WTC11 (cell line): Measurements from ENCODE around the gene CHID1. TPM values are rescaled to one million over a fixed set of nuclear protein-coding genes. Genes with fewer than 3 reads are reported as not detected.

Source experiments
- ATAC-seq: fragments of 200-7000 bp; cut with Tn5 transposase; 2 replicates; pipeline ENCODE4 v1.10.0; 2021; ENCODE audit warnings: mild to moderate bottlenecking, moderate library complexity
- CTCF ChIA-PET: fragments of 300-600 bp; sonication (Branson Sonifier 250); formaldehyde crosslinking; loops from one replicate; lab custom pipeline; 2021; ENCODE audit warnings: antibody characterized with exemption; lab: Charles Lee
- POLR2A ChIA-PET: fragments of 350-600 bp; sonication (Branson Sonifier 250); formaldehyde crosslinking; loops from one replicate; lab custom pipeline; 2021; ENCODE audit warnings: antibody characterized with exemption; lab: Charles Lee
- DNase-seq: peaks from one replicate; pipeline ENCODE4 v3.0.0; 2021; ENCODE audit warnings: low spot score
- H3K27ac Mint-ChIP-seq: 2 replicates; pipeline ENCODE4 v1.8.0; 2021; ENCODE audit warnings: mixed read lengths
- H3K27me3 Mint-ChIP-seq: 2 replicates; pipeline ENCODE4 v1.8.0; 2021; ENCODE audit warnings: low read depth, mild to moderate bottlenecking, moderate library complexity, mixed read lengths
- H3K36me3 Mint-ChIP-seq: 2 replicates; pipeline ENCODE4 v1.8.0; 2021; ENCODE audit warnings: mixed read lengths
- H3K4me1 Mint-ChIP-seq: 2 replicates; pipeline ENCODE4 v1.8.0; 2022; ENCODE audit warnings: mixed read lengths
- H3K4me3 Mint-ChIP-seq: 2 replicates; pipeline ENCODE4 v1.8.0; 2021; ENCODE audit warnings: mild to moderate bottlenecking, moderate library complexity, mixed read lengths
- H3K9me3 Mint-ChIP-seq: 2 replicates; pipeline ENCODE4 v1.8.0; 2021; ENCODE audit warnings: mixed read lengths
- ARID4B ChIP-seq: sonication (generic); formaldehyde crosslinking; IDR thresholded peaks from 2 replicates; pipeline ENCODE4 v1.8.0; 2023; ENCODE audit warnings: missing genetic modification reagents, mild to moderate bottlenecking, borderline replicate concordance
- ATF1 ChIP-seq: sonication (generic); formaldehyde crosslinking; IDR thresholded peaks from 2 replicates; pipeline ENCODE4 v1.8.1; 2023; ENCODE audit warnings: mild to moderate bottlenecking, moderate library complexity, missing genetic modification reagents
- E2F5 ChIP-seq: sonication (generic); formaldehyde crosslinking; IDR thresholded peaks from 2 replicates; pipeline ENCODE4 v1.8.1; 2022; ENCODE audit warnings: mild to moderate bottlenecking, moderate library complexity, missing genetic modification reagents
- ERG ChIP-seq: fragments of 250-450 bp; sonication (Bioruptor Pico); IDR thresholded peaks from 2 replicates; pipeline ENCODE4 v1.8.0; 2021; ENCODE audit warnings: mild to moderate bottlenecking
- ESRRA ChIP-seq: sonication (generic); formaldehyde crosslinking; IDR thresholded peaks from 2 replicates; pipeline ENCODE4 v1.8.1; 2022; ENCODE audit warnings: mild to moderate bottlenecking, missing genetic modification reagents, borderline replicate concordance
- GRHL2 ChIP-seq: fragments of 250-450 bp; sonication (Bioruptor Pico); IDR thresholded peaks from 2 replicates; pipeline ENCODE4 v1.8.0; 2022; ENCODE audit warnings: mild to moderate bottlenecking, moderate library complexity; ENCODE audit not compliant: insufficient replicate concordance, severe bottlenecking
- GTF2I ChIP-seq: fragments of 250-450 bp; sonication (Bioruptor Pico); conservative IDR thresholded peaks from 2 replicates; pipeline ENCODE4 v1.4.0; 2021; ENCODE audit warnings: mild to moderate bottlenecking
- JAZF1 ChIP-seq: fragments of 250-450 bp; sonication (Bioruptor Pico); IDR thresholded peaks from 2 replicates; pipeline ENCODE4 v1.9.0; 2021; ENCODE audit warnings: moderate library complexity, mild to moderate bottlenecking, inconsistent platforms
- SMAD4 ChIP-seq: sonication (generic); formaldehyde crosslinking; IDR thresholded peaks from 2 replicates; pipeline ENCODE4 v1.8.0; 2022; ENCODE audit warnings: mild to moderate bottlenecking, missing genetic modification reagents
- STAT6 ChIP-seq: sonication (generic); formaldehyde crosslinking; conservative IDR thresholded peaks from 2 replicates; pipeline ENCODE4 v1.8.1; 2023; ENCODE audit warnings: mild to moderate bottlenecking, low read depth, missing genetic modification reagents, moderate library complexity
- ZMAT4 ChIP-seq: fragments of 250-450 bp; sonication (Bioruptor Pico); IDR thresholded peaks from 2 replicates; pipeline ENCODE4 v1.9.0; 2021; ENCODE audit warnings: mild to moderate bottlenecking
- ZNF138 ChIP-seq: sonication (generic); formaldehyde crosslinking; conservative IDR thresholded peaks from 2 replicates; pipeline ENCODE4 v1.8.1; 2022; ENCODE audit warnings: mild to moderate bottlenecking, moderate library complexity, missing genetic modification reagents
- ZNF263 ChIP-seq: sonication (generic); formaldehyde crosslinking; IDR thresholded peaks from 2 replicates; pipeline ENCODE4 v1.8.1; 2022; ENCODE audit warnings: low read depth, mild to moderate bottlenecking, moderate library complexity, missing genetic modification reagents
- ZNF317 ChIP-seq: sonication (generic); formaldehyde crosslinking; IDR thresholded peaks from 2 replicates; pipeline ENCODE4 v1.8.1; 2023; ENCODE audit warnings: low read depth, mild to moderate bottlenecking, moderate library complexity, missing genetic modification reagents, borderline replicate concordance
- total RNA-seq: library from RNA; stranded (reverse); gene quantifications from 3 replicates; pipeline ENCODE4 v1.2.3, GENCODE V29; 2021

The CHID1 gene
- total RNA-seq, 1 experiment from 2014 or later, result 92.8 TPM

GRCh38 chr11:917426-917825 is 6.8 kb upstream of the CHID1 start (continued):
- TF ChIP-seq ARID4B (CRISPR knock-in tag) (no peak), ZNF317 (CRISPR knock-in tag) (no peak), ZNF263 (CRISPR knock-in tag) (no peak), SMAD4 (no peak), JAZF1 (CRISPR knock-in tag) (no peak)

- Mint-ChIP-seq H3K27me3 (no peaks in the 10 kb centered on the region), H3K27ac (no peak overlapping the region), H3K36me3 (no peaks in the 10 kb centered on the region), H3K4me3 (no peak overlapping the region), H3K4me1 (peaks cover 6% of the 10 kb centered on the region), H3K9me3 (no peaks in the 10 kb centered on the region)
- ChIA-PET CTCF (no interaction called here), POLR2A (interaction anchor here (0.6 kb wide), 1 partner anchor 20 kb away, joined by 4 read pairs; no protein-coding TSS in a partner anchor)
- TF ChIP-seq ZNF317 (CRISPR knock-in tag) (no peak), ZNF263 (CRISPR knock-in tag) (no peak), STAT6 (CRISPR knock-in tag) (no peak)
- ATAC-seq (no peak), DNase-seq (no peak)
Measured at GRCh38 chr11:914747-915501, 4.3 kb upstream of the CHID1 start.

GRCh38 chr11:914204-914603 is 3.6 kb upstream of the CHID1 start:
- CTCF ChIA-PET, result no interaction called here
- Mint-ChIP-seq H3K4me3 (no peak overlapping the region), H3K27me3 (no peaks in the 10 kb centered on the region), H3K9me3 (no peaks in the 10 kb centered on the region), H3K27ac (no peak overlapping the region), H3K36me3 (no peaks in the 10 kb centered on the region), H3K4me1 (peaks cover 12% of the 10 kb centered on the region)
- TF ChIP-seq ZNF138 (CRISPR knock-in tag), result no peak
- ATAC-seq (no peak), DNase-seq (no peak)
- POLR2A ChIA-PET, result no interaction called here

- POLR2A ChIA-PET, result no interaction called here
- peaks cover 12% of the 10 kb centered on the region for H3K4me1 Mint-ChIP-seq
- H3K27me3 Mint-ChIP-seq, result no peaks in the 10 kb centered on the region
- no peak overlapping the region for H3K4me3 Mint-ChIP-seq
- H3K27ac Mint-ChIP-seq, result no peak overlapping the region
- no peaks in the 10 kb centered on the region for H3K36me3 Mint-ChIP-seq
- TF ChIP-seq ZMAT4 (CRISPR knock-in tag), result no peak
- TF ChIP-seq GRHL2 (CRISPR knock-in tag), result no peak
- TF ChIP-seq GTF2I, result no peak
- TF ChIP-seq ERG (CRISPR knock-in tag), result no peak
- TF ChIP-seq ATF1 (CRISPR knock-in tag), result no peak
- no peak for TF ChIP-seq E2F5 (CRISPR knock-in tag)
- no peak for TF ChIP-seq ESRRA (CRISPR knock-in tag)
- no peaks in the 10 kb centered on the region for H3K9me3 Mint-ChIP-seq
- no peak for DNase-seq
- CTCF ChIA-PET, result interaction anchor here (3.5 kb wide), 1 partner anchor 12 kb away, joined by 25 read pairs; the partner anchor contains the start of gene AP2A2
- ATAC-seq, result no peak
Measured at GRCh38 chr11:913043-913442, 2.4 kb upstream of the CHID1 start.
